NOMO-1 (cell line): Measurements from ENCODE around the gene MORN4.
"Not testable (repeated sequence)": the region's sequence is repeated elsewhere in the genome, so short reads cannot be mapped to it uniquely, and the experiment has no call there.

Source experiments
- DNase-seq, 2 experiments: peaks; one replicate each; lab custom pipeline; 2025; ENCODE audit not compliant: unreplicated experiment in 2 of 2; lab: John Stamatoyannopoulos, UW

The MORN4 gene

GRCh38 chr10:97642471-97643159 lies 9.3 kb upstream of the MORN4 start:
- DNase-seq: not testable (repeated sequence)

GRCh38 chr10:97640868-97641811 lies 7.8 kb upstream of the MORN4 start:
- peak; percentile 43 to 74 for DNase-seq

- DNase-seq: peak; percentile 98 to 99
Measured at GRCh38 chr10:97640174-97640867, 7.0 kb upstream of the MORN4 start, which contains the start of gene PI4K2A. Gene PI4K2A, plus strand, starts transcription at chr10:97640671. Its CDS starts 72 bp downstream, at chr10:97640743.

DNA sequence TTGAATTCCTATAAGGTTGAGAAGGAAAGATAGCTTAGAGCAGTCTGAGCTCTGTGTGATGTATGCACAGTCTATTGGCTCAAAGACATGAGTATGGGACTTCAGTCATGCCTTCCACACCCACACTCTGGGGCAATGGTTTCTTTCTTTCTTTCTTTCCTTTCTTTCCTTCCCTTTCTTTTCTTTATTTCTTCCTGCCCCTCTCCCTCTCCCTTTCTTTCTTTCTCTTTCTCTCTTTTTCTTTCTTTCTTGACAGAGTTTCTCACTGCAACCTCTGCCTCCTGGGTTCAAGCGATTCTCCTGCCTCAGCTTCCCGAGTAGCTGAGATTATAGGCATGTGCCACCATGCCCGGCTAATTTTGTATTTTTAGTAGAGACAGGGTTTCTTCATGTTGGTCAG lies 5.8 kb upstream of the MORN4 start:
- DNase-seq: not testable (repeated sequence)

- DNase-seq: no peak
Measured at GRCh38 chr10:97635577-97635976, 2.3 kb upstream of the MORN4 start.

DNA sequence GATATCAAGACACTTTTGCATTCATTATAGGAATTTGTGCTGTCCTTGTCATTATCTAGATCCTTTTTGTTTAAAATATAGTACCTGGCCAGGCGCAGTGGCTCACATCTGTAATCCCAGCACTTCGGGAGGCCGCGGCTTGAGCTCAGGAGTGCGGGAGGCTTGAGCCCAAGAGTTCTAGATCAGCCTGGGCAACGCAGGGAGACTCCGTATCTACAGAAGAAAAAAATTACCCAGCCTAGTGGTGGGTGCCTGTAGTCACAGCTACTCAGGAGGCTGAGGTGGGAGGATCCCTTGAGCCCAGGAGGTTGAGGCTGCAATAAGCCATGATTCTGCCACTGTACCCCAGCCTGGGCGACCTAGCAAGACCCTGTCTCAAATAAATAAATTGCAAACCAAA lies 621 bp upstream of the MORN4 start:
- DNase-seq: no peak

- DNase-seq: no peak
Measured at GRCh38 chr10:97631098-97631497, 2.2 kb downstream of the MORN4 start.

DNA sequence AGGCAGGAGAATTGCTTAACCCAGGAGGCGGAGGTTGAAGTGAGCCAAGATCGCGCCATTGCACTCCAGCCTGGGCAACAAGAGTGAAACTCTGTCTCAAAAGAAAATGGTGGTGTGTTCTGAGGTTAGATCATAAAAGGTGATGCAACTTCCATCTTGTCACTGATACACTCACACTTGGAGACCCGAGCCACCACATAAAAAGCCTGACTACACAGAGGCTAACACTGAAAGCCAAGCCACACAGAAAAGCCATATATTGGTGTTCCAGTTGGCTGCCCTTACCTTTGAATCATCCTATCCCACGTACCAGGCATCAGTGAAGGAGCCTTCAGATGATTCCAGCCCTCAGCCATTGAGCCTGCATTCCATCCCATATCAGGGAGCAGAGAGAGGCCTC lies 4.0 kb downstream of the MORN4 start:
- DNase-seq: no peak

DNA sequence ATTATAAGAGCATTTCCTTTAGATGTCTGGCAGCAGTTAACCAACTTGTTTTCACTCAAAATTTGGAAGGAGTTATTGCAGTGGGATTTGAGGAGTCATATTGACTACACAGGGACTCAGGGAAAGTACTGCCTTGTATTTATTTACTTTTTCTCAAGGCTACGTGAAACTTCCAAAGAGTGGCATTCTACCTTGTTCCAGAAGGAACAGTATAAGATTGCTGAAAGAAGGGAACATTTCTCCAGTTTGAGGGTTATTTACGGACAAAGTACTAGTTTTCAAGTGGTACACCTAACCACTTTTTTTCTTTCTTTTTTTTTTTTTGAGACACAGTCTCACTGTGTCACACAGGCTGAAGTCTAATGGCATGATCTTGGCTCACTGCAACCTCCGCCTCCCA lies 5.1 kb downstream of the MORN4 start:
- no peak for DNase-seq

DNA sequence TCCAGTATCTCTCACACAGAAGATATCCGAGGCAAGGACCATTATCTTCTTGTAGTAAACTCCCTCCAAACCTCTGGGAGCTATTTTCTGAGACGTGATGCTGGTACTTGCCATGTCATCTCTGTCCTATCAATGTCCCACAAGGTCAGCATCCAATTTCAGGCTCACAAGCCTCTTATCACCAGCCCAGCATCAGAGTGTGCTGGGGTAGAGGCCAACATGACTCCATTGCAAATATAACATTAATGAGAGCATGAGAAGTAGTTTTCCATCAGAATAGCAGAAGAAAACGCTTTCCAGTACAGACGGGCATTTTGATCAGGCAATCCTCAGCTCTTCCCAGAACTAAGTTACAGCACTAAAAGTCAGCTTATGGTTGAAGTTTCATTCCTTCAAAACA lies 5.6 kb downstream of the MORN4 start:
- no peak for DNase-seq

DNA sequence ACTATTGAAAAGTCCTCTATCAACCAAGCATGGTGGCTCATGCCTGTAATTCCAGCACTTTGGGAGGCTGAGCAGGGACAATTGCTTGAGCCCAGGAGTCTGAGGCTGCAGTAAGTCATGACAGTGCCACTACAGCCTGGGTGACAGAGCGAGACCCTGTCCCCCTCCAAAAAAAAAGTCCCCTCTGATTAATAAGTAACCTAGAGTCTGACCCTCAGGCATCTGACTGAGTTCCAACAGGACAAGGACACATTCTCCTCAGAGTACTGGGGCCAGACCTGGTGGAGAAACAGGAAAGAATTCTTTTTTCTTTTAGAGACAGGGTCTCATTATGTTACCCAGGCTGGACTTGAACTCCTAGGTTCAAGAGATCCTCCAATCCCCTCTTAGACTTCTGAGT lies 10.0 kb downstream of the MORN4 start:
- DNase-seq: no peak

DNA sequence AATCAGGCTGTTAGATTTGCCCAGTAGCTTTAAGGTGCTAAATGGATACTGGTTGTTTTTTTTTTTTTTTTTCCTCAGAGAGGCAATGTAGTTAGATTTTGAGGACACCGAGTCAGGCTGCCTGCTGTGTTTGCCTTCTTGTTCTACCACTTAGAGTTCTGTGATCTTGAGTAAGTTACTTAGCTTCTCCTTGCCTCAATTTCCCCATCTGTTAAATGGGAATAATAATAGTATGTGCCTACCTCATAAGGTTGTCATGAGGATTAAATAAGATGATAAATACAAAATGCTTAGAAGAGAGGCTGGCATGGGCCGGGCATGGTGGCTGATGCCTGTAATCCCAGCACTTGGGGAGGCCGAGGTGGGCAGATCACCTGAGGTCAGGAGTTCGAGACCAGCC lies 14.6 kb downstream of the MORN4 start:
- no peak for DNase-seq

DNA sequence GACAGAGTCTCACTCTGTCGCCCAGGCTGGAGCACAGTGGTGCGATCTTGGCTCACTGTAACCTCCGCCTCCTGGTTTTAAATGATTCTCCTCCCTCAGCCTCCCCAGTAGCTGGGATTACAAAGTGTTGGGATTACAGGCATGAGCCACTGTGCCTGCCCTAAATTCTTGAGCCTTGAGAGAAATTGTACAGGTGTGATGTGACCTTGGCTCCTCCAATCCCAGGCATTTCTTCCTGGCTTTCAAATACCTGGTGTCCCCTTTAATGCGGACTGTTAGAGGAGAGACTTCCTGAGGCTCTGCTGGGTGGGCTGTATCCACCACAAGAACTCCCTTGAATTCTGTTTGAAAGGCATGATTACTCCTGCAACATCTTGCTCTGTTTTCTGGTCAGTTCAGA lies 15.0 kb downstream of the MORN4 start:
- no peak for DNase-seq

GRCh38 chr10:97612386-97612785 lies 20.9 kb downstream of the MORN4 start:
- peak in 1 of 2 experiments; percentile 32 for DNase-seq

DNA sequence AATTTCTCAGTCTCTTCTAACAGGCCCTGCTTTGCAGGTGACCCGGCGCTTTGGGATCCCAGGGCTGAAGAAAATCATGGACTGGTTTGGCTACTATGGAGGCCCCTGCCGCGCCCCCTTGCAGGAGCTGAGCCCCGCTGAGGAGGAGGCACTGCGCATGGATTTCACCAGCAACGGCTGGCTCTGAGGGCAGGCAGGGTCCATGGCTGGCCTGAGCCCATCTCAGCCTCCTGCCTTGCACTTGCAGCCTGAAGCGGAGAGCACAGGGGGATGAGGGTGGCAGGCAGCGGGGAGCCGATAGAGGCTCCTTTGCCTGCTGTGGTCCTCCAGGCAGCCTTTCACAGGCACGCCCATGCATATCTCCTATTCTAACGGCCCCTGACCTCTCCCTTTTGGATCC lies 21.8 kb downstream of the MORN4 start:
- no peak for DNase-seq

DNA sequence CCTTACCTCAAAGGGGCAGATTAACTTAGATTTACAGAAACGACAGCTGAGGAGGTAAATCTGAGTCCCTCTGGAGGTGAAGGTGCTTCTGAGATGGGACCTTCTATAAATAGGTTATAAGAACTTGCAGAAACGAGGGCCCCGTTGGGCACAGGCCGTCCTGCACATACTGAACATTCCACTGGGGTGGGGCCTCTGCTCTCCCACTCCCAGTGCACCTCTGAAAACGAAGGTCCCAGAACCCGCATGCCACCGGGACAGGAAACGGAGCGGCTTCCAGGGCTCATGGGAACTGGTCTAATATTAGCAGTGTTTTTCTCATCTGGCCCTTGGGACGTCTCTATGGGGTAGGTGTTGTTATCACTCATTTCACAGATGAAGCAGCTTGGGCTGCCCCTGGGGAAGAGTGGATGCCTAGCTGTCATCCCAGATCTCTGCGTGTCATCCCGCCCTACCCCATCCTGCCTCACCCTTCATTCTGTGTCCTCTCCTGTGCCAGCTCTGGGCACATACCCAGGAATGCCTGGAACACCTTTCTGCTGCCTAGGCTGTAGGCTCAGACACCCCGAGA lies 24.2 kb downstream of the MORN4 start:
- no peak for DNase-seq

DNA sequence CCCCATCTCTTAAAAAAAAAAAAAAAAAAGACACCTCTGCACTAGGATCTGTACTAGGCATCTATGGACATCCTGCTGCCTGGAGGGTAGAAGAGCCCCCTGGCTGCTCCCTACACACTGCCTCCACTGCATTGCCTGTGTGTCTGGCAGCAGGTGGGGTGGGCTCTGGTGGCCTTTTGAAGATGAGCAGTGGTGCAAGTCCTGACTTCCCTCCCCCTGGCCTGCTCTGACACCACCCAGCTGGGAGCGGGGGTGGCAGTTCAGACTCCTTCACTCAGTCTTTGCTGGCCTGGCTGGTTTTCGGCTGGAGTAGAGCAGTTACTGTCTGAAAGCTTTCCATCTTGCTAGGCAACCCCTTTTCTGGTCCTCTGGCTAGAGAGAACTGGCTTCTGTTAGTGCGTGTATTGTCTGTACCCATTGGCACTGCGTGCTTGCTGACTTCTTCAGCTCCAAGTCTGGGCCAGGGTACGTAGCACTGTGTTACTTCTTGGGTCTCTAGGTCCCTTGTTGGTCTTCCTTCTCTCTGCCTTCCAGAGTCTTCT lies 26.1 kb downstream of the MORN4 start:
- DNase-seq: no peak

- no peak for DNase-seq
Measured at GRCh38 chr10:97601268-97602215, 31.8 kb downstream of the MORN4 start.

GRCh38 chr10:97600616-97601015 lies 32.7 kb downstream of the MORN4 start:
- DNase-seq: no peak

DNA sequence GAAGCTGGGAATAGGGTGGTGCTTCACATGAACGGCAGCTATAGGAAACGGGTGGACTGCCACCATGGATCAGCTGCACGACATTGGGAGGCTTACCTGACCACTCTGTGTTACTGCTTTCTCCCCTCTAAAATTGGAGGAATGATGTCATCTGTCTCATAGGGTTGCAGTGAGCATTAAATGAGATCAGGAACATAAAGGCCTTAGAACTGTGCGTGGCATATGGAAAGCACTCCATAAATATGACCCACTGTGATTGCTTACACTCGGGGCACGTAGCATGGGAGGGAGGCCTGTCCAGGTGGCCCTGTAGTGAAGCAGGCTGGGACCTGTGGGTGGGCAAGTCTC lies 34.1 kb downstream of the MORN4 start:
- no peak for DNase-seq
